ENCODE measurements around the gene GMEB1.
"Not testable (repeated sequence)": the region's sequence is repeated elsewhere in the genome, so short reads cannot be mapped to it uniquely, and the experiment has no call there.

The GMEB1 gene

GRCh38 chr1:28671254-28671780 is 2.7 kb downstream of the GMEB1 start:
- DNase-seq = no peak

- not testable (repeated sequence) for DNase-seq
Observed at GRCh38 chr1:28672971-28673370, 4.4 kb downstream of the GMEB1 start.

- DNase-seq = no peak
Observed at GRCh38 chr1:28675924-28676257, 7.3 kb downstream of the GMEB1 start.

DNA sequence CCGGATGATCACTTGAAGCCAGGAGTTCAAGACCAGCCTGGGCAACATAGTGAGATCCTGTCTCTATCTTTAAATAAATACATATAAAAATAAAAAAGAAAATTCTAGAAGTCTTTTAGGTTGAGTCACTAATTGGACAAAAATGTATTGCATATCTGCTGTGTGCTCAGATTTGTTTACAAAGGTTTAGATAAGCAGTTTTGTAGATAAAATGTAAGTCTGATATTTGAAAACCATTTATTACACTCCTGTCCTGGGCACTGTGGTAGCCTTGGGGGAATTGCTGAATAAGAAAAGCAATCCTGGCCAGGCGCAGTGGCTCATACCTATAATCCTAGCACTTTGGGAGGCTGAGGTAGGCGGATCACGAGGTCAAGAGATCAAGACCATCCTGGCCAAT is 11.6 kb downstream of the GMEB1 start:
- DNase-seq = no peak

DNA sequence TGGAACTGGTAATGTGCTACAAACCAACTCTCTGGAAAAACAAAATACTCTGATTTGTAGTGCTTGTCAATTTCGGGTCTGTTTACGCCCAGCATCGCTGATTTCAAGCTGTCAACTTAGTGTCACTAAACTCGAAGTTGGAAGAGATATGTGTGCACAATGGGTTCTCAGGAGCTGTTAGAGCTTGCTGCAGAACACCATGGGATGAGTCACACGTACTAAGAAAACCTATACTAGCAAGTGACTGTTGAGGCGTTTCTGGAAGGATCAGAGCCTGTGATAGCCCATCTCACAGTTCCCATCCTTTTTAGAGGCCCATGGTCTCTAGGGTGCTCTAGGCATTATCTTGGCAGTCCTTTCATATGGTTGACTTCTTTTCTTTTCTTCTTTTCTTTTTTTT is 14.3 kb downstream of the GMEB1 start:
- no peak for DNase-seq

- DNase-seq = no peak
Observed at GRCh38 chr1:28684937-28685336, 16.4 kb downstream of the GMEB1 start.

DNA sequence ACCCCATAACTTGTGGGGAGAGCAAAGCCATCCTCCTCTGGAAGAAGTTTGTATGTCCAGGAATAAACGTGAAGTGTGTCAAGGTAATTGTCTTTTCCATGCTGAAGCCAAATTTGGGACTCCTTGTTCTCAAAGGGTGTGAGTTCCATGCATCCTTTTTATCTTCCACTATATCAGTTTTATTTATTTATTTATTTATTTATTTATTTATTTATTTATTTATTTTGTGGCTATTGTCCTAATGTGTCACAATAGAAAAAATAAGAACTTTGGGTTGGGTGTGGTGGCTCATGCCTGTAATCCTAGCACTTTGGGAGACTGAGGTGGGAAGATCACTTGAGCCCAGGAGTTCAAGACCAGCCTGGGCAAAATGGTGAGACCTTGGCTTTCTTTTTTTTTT is 23.0 kb downstream of the GMEB1 start:
- DNase-seq = not testable (repeated sequence)

DNA sequence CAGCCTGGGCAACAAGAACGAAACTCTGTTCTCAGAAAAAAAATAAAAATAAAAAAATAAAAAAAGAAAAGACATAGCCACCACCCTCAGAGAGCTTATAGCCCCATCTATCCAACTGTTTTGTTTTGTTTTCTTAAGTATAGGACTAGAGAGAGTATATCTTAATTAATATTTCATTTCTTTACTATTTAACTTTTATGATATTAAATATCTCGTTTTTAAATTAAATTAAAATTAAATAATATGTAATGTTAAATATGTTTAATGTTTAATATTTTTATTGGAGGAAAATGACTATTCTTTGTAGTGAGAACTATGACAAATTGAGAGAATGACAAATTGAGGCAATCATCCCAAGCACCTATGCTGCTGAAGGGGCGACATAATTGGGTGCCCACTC is 35.0 kb downstream of the GMEB1 start:
- no peak for DNase-seq

DNA sequence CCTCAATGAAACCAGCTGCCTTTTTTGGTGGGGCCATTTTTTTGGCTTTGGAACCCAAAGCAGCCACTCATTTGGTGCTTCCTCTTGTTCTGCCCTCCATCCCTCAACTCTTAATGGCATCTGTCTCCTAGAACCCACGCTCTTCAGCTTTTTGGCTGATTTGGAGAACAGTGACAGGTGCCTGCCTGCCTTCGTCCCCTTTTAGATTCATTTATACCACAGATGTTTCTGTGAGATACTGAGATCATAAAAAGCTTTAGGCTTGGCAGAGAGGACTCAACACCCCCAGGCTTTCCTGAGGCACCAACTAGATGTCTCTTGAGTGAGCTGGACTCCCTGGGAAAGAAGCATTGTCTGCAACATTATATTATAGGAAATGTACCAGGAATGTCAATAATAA is 47.8 kb downstream of the GMEB1 start:
- DNase-seq = no peak

DNA sequence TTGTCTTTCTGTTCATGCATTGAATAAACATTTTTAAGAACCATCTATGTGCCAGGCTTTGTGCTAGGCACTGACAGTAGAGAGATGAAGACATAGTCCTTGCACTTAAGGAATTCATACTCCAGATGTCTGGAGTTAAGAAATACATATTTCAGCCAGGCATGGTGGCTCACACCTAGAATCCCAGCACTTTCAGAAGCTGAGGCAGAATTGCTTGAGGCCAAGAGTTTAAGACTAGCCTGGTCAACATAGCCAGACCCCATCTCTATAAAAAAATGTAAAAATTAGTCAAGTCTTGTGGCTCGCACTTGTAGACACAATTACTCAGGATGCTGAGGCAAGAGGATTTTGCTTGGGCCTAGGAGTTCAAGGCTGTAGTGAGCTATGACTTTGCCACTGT is 49.6 kb downstream of the GMEB1 start:
- DNase-seq = no peak

DNA sequence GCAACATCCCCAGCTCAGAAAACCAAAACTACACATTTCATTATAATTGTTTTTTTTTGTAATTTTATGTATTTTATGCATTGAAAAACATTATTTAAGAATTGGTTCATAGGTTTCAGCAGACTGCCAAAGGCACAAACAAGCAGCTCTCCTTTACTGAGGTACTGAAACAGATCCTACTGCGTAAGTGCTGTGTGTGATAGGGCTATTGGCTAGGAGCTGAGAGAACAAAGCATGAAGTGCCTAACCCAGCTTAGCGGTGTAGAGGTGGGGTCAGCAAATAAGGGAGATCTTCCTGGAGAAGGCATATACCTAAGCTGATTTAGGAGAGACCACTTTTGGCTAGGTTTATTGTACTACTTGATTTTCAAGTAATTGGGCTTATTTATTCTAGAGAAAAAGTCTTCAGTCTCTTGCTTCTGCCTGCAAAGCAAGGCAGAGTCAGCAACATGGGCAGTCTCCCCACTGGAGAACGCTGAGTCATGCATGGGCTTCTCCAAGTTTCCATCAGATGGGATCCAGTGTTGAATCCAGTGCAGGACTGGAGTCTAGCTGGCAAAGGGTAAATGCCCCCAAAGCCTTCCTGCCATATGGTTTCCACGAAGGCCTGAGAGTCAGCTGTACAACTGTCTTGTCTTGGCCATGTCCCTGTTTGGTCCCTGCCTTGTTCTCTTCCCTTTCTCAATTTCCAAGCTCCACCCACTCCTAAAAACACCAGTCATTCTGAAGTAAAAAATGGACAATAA is 50.2 kb downstream of the GMEB1 start:
- peak; percentile 42 for DNase-seq

- DNase-seq = no peak
Observed at GRCh38 chr1:28719332-28719619, 50.7 kb downstream of the GMEB1 start.

DNA sequence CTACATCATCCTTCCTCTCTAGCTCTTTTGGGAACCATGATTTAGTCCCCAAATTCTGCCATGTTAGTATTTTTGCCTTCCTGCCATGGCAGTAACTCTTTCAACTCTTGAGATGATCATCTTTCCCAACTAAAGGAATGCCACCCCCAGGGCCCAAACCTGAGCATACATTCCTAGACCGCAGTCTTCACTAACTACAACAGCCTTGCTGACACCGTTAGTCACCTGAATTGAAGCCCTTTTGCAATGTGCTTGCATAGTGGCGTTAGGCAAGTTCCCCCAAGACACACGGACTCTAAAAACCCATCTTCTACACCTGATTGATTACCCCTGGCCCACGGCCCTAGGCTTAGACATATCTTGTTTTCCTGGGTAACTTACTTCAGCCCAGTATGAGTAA is 51.8 kb downstream of the GMEB1 start:
- DNase-seq = no peak

DNA sequence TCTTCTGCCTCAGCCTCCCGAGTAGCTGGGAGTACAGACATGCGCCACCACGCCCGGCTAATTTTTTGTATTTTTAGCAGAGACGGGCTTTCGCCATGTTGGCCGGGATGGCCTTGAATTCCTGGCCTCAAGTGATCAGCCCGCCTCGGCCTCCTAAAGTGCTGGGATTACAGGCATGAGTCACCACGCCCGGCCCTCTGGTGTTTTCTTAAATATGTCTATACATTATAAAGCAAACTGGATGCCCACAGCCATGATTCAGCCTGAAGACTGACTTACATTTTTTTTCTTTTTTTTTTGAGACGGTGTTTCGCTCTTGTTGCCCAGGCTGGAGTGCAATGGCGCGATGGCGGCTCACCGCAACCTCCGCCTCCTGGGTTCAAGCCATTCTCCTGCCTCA is 53.3 kb downstream of the GMEB1 start:
- DNase-seq = peak; percentile 34

DNA sequence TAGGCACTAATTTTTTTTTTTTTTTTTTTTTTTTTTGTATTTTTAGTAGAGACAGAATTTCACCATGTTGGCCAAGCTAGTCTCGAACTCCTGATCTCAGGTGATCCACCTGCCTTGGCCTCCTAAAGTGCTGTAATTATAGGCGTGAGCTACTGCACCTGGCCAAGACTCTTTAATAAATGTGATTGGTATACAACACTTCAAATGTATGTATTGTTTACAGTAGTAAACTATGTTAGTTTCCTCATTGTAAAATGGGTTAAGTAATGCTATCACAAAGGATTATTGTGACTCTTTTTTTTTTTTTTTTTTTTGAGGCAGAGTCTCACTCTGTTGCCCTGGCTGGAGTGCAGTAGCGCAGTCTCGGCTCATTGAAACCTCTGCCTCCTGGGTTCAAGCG is 56.8 kb downstream of the GMEB1 start:
- not testable (repeated sequence) for DNase-seq

- no peak for DNase-seq
Observed at GRCh38 chr1:28735961-28736449, 67.4 kb downstream of the GMEB1 start.

DNA sequence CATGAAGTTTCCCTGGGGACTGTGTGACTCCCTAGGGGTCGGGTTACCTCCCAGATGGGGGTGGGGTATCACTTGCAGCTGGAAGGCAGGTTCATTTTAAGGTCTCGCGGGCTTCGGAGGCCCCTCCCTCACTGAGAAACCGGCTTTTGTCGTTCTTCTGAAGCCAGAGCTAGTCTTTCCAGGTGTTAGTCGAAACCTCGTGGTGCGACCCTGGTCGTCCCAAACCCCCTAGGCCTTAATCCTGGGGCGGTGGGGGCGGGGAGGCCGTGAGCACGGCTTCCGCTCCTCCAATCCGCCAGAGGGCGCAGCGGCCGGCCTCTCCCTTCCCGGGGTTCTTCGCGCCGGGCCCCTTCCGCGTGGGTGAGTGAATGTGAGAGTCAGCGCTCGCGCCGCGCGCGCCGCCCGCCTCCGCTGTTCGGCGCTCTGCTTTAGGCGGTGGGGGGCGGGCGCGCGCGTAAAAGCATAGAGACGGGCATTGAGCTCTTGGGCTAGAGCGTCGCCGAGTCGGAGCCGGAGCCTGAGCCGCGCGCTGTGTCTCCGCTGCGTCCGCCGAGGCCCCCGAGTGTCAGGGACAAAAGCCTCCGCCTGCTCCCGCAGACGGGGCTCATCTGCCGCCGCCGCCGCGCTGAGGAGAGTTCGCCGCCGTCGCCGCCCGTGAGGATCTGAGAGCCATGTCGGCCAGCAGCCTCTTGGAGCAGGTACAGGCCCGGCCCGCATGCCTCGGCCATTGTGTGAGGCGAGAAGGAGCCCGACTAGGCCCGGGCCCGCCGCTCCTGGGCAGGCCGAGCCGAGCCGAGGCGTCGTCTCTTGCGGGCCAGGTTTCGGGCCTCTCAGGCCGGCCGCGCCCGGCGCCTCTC is 68.1 kb downstream of the GMEB1 start, which contains the start of gene YTHDF2:
YTHDF2 (plus strand) TSS at position 491 of the 857 bp plus-strand sequence; CDS start at position 672, 181 bp downstream.
- DNase-seq = peak; percentile 97

GRCh38 chr1:28737307-28738132 is 68.9 kb downstream of the GMEB1 start:
- DNase-seq = peak; percentile 33

DNA sequence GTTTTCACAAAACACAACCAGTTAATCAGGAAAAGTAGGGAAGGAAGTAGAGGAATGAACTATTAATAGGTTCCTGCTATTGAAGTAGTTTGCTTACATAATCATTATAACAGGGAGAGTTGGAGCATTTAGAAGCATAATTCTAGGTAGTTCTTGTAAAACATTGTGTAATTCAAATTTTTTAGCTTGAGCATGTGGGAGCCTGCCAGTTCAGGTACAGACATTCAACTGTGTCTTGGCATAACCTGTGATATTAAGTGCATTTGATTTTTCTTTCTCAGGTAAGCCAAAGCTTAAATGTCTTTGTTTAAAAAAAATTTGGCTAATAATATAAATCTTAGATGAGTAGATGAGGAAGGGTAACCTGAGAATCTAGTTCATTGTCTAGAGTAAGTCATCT is 71.5 kb downstream of the GMEB1 start:
- no peak for DNase-seq

DNA sequence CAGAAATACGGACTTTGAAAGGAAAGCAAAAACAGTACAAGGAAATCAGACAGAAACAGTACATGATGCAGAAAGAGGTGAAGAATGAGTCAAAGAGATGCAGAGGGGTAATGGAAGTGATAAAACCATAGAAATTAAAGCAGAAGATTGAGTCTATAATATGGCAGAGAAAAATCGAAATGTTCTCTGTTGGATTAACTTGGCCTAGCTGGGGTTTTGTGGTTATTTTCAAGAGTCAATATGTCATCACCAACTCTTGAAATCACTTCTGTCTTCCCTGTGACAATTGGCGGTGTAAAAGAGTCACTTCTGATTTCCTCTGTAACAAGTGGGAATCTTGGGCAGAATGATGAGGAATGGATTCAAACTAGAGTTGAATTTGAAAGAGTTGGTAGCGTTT is 75.6 kb downstream of the GMEB1 start:
- no peak for DNase-seq

- DNase-seq = no peak
Observed at GRCh38 chr1:28745653-28746173, 77.1 kb downstream of the GMEB1 start.

DNA sequence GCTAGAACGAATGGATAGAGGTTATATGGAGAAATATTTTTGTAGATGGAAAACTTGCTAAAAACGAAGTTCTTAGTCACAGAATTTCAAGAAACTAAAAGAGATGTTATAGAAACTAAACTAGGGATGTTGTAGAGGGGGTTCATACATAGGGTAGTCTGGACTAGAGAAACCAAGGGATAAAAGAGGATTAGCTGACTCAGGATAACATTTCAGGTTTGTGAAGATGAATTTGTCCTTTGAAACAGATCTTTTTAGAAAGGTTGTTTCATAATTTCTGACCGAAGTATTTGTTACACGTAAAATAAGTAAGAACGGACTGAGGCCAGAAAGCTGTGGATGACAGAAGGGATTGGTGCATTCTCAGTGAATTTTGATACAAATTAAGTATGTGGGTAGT is 81.7 kb downstream of the GMEB1 start:
- DNase-seq = no peak

DNA sequence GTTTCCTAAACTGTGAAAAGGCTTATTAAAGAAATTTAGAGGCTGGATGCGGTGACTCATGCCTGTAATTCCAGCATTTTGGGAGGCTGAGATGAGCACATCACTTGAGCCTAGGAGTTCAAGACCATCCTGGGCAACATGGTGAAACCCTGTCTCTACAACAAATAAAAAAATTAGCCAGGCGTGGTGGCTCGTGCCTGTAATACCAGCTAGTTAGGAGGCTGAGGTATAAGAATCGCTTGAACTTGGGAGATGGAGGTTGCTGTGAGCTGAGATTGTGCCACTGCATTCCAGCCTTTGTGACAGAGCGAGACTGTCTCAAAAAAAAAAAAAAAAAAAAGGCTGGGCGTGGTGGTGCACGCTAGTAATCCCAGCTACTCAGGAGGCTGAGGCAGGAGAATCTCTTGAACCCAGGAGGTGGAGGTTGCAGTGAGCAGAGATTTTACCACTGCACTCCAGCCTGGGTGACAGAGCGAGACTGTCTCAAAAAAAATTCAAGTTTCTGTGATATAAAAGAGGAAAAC is 82.2 kb downstream of the GMEB1 start:
- DNase-seq = not testable (repeated sequence)

Measured in fibroblast of upper back skin (primary cell).